ENCODE results near the gene PCSK1.
"Not testable (repeated sequence)": the region's sequence is repeated elsewhere in the genome, so short reads cannot be mapped to it uniquely, and the experiment has no call there.

PCSK1 gene

DNA sequence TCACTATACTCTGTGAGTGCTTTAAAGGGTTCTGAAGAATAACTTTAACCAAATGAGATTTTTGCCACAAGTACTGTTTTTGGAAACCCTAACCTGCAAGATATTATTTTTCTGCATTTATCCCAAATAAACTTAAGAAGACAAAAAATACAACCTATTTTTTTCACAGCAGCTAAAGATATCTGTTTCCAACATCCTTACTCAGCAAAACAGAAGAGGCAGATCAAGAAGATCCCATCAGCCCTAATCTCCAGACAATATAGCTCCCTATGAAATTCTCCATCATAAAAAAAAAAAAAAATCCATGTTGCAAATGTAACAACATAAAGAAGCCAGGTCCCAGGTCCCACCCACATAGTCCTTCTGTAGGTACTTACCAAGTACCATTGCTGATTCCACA, 7.6 kb downstream of the PCSK1 start:
- DNase-seq: no peak

DNA sequence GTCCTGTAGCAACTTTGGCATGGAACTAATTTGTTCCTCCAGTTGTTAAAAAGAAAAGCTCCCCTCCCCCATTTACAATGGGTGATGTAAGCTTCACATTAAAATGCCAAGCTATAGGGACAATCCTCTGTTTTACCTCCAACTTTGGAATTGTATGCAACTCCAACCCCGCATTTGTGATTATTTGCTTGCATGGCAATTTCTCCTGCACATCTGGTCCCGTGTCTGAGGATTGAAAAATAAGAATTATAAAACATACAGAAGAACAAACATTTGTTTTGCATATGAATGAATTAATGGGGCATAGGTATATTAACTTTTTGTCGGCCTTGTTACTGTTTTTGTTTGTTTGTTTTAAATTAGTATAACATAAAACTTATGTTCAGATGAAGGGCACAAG, 17.2 kb downstream of the PCSK1 start:
- DNase-seq: no peak

DNA sequence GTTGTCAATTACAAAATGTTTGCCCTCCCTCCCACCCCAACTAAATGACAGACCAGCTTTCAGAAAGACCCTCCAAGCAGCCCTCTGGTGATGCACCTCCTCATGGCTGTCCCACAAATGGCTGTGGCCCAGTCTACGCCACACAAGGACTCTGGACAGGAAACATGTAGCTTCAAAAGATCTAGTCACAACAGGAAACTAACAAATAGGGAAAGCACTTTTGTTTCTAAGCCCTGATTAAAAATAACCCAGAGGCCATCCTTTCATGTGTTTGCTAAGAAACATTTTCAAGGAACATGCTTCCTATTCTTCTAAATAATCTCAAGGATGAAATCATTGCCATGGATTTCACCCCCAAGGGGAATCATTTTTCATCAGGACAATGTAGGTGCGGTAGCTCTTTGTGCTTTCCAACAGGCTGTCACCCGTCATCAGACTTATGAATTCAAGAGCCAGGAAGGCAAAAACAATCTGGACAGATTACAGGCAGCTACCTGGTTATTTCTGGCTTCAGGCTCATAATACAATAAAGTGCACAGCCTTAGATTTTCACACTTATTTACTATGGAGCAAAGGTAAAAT, 20.1 kb downstream of the PCSK1 start:
- no peak for DNase-seq

DNA sequence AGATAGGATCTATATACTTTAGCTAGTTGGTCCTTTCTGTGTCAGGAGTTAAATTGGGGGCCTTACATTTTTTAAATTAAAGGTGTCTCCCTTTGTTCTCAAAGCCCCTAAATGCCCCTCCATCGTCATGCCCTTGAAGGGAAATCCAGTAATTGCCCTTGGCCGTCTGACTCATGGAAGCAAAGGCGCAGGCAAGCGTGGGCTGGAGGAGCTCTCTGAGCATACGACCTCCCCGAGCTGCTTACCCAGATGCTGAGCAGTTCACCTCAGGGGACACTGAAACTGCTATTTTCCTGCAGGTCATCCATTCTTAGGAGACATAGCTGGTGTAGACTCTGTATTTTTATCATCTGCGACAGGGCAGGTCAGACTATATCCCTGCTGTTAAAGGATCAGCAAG, 23.0 kb downstream of the PCSK1 start:
- no peak for DNase-seq

DNA sequence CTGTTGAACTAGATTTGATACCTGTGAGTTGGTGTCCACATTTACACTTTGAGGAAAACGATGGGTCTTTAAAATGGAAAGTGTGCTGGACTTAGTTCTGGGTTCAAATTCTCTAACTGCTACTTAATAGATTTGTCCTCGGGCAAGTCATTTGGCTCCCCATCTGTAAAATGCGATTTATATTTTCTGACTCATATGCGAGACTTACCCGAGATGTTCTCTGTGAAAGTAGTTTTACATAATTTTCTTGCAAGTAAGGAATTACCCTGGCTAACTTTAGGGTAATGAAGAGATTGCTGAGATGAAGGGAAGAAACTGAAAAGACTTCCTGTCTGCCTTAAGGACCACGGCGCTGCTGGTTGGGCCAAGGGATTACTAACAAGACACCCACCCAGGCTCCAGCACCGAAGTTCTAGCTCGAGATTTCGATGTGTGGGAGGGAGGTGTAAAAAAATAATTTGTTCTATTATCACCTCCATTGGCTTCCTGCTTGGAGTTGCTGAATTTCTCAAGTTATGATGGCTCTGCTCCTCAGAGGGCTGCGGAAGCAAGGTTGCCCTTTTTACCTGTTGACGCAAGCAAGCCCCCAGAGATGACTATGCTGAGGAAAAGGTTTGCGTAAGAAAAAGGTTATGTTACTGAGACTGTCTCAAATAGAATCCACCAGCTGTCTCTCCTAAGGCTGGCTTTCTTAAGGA, 24.1 kb downstream of the PCSK1 start:
- peak; percentile 52 for DNase-seq

DNA sequence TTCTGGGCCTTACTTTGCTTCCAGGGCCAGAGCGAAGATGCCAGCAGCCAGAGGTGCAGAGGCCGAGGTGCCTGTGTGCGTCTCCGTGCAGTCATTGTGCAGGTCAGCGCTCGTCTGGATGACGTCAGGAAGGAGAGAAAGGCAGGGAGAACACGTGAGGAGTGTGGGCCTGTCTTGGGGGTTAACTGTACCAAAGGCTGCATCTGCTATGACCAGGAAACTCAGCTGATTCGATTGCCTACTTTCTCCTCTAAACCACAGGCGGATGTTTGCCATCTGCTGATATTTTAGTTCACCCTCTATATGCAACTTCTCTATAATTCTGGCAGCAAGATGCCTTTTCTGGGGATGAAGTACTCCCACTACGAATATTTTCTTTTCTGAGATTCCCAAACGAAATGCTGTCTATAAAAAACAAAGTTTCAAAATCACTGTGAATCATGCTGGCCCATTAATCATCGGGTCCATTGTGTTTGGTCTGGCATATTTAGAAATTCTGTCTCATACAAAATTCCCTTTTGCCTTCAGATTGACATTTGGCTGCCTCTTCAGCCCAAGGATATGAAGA, 24.8 kb downstream of the PCSK1 start:
- DNase-seq: peak; percentile 87

DNA sequence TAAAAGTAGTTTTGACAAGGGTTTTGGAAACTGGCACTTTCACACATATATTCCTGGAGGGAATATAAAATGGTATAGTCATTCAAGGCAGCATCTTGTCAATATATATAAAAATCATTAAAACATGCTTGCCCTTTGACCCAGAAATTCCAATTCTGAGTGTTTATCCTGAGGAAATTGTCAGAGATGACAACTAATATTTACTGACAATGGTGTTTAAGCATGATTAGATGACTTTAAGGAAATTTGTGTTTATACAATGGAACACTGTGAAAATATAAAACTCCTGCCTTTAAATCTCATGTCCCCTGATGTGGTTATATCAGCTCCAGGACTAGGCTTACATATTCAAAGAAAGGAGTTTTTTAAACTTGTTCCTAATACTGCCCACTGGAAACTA, 25.6 kb downstream of the PCSK1 start:
- no peak for DNase-seq

DNA sequence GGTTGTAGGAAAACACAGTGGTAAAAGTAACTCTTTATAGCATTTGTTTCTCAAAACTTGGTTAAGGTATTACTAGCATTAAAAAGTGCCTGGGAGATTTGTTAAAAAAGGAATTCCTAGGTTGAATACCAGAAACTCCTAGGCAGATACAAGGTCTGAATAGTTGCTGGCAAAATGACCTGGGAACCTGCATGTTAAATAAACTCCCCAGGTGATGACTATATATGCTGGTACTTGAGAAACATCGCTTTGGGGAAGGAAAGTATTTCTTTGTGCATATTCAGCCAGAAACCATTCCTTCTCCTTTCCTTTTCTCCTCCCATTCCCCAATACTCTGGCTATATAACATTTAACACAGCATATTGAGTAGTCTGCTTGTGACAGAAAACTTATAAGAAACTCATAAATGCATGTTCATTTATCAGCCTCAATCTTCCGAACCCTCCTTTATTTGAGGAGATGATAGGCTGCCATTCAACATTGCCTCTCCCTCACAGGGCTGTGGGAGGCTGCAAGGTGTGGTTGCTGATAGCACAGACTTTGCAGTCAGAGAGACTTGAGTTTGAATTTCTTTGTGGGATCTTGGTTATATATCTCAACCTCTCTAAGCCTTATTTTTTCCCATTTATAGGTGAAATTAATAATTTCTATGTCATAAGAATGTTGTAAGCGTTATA, 28.7 kb downstream of the PCSK1 start:
- DNase-seq: no peak

DNA sequence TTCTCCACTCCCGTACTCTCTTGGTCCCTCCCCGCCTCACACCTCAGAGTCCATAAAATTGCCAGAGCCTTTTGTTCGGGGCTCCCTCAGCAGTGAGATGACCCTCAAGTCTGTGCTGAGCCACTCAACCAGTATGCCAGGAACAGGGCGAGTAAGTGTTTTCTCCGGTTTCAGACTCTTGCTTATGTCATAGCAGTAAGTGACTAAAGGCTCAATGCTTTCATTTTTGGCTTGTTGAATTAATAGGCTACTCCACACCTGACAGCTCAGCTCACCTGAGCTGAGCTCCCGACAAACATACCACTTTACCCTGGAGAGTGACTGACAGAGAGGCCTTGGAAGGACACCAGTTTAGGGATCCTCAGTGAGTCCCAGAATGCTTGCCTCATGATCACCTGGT, 30.5 kb downstream of the PCSK1 start:
- DNase-seq: no peak

DNA sequence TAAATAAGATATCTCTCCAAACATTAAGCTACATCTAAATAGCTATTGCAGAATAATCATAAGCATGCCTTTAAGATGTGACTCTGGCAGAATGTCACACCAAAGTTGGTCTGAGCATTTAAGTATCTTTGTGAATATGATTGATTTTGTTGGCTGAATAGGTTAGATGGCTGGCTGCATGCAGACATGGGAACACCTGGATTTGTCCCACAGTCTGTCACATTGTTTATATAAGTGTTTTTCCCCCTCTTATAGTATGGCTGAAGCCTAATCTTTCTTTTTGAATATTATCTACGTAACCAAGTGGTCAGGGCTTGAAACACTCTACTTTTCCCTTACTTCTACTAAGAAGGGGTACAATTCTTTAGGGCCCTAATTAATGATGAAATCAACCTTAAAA, 36.2 kb downstream of the PCSK1 start:
- DNase-seq: no peak

DNA sequence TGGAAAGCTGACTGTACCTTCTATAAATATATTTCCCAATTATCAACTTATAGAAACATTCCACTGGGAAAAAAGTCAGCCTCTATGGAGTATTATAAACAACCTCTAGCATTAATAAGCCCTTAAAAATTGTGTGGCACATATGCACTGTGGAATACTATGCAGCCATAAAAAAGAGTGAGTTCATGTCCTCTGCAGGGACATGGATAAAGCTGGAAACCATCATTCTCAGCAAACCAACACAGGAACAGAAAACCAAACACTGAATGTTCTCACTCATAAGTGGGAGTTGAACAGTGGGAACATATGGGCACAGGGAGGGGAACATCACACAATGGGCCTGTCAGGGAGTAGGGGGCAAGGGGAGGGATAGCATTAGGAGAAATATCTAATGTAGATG, 37.8 kb downstream of the PCSK1 start:
- DNase-seq: not testable (repeated sequence)

DNA sequence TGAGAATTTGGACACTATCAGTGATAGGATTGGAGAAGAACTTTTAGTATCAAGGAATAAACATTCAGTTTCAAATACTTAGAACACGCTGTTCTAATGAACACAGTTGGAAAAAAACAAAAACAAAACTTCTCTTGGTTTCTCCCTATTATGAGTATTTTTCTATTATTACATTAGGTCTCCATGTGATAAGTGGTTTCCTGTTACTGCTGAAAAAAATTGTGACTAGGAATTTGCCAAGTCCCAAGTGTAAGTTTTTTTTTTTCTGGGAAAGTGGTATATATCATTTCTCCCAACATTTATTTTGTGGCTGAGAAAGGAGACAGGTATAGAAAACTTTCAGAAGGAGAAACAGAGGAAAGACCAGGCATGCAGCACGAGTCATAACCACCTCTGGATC, 41.1 kb downstream of the PCSK1 start:
- no peak for DNase-seq

DNA sequence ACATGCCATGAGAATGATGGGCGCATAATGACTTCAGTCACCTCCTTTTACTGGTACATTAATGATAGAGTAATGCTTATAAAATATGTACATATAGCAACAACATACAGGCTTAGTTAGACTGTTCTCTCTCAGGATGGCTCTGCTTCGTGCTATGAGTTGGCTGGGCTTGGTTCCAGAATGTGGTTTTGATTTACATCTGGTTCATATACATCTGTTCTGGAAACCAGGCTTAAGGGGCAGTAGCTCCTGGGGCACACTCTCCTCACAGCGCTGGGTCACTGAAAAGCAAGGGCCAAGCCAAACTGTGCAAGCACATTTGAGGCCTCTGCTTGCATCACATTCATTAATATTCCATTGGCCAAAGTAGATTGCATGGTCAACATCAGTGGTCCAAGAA, 44.9 kb downstream of the PCSK1 start:
- no peak for DNase-seq

DNA sequence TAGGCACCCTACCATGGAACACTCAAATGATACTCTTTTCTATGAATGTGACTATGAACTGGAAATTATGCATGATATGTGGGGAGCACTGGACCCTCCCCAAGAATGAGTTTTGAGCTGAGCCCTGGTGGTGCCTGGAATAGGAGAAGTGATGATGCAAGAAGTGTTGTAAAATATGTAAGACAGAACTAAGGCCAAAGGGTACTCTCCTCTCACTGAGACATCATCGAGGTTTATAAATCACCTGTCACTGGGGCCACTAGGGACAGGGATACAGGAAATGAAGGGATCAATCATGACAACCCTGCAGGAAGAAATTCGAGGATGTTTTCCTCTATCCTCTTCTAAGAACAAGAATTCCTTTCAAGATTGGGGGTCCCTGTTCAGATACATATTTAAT, 45.4 kb downstream of the PCSK1 start:
- no peak for DNase-seq

DNA sequence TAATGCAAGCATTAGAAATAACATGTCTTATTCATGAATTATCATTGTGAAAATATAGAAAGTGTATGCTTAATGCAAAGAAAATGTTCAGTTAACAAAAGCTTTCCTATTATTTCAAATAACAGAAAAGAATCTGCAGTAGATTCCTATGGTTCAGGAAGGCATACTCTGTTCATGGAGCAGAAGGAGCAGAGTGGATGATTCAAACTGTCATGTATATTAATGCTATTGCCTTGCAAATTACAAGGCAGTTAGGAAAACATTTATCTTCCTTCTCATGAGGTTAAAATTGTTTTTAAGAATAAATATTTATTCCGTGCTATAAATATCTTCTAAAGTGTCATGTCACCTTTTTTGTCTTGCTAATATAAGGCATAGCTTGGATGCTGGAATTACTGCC, 47.5 kb downstream of the PCSK1 start:
- no peak for DNase-seq

DNA sequence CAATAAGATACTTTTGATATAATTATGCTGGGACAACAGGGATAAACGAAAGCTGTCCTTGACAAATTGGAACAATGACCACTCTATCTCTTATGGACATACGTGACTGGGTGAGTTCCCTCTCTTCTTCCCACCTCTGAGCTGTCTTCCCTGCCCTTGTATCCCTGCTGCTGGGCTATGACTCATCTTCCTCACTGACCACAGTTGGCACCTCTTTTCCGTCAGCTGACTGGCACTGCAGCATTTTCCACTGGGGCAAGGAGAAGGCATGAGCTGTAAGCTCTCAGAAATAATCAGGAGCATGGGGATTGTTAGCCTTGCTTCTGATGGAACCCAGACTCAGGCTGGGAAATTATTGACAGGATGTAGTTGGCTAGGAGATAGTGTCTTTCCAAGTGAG, 48.7 kb downstream of the PCSK1 start:
- peak; percentile 90 for DNase-seq

DNA sequence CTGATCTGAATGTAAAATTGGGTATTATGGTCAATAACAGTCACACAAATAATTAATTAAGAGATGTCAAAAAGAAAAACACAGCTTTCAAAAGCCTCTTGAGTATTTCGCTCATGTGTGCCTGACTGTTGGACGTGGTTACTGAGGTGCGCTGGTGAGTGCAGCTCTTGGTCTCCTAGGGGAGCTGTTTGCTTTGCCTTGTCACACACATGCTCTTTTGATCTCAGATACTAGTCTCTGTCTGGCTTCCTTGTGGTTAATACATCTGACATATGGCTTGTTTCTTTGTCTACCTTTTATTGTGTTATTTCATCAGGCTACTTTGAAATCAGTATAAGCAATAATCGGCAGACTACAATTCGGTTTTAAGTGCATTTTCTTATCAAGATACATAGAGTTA, 51.5 kb downstream of the PCSK1 start:
- no peak for DNase-seq

DNA sequence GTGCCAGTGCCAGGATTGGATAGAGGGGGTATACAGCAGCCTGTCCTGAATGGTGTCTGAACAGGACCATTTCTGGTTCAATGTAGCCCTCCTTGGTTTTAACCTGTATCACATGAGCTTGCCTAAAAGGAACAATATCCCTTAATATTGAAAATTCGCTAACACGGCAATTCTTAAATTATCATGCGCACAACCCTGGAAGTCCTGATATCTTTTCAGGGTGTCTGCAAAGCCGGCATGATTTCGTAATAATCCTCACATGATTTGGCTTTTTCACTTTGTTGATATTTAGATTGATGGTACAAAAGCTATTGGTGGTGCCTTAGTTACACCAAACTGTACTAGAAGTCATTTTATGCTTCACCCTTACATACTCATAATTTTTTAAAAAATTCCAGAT, 53.2 kb downstream of the PCSK1 start:
- no peak for DNase-seq

DNA sequence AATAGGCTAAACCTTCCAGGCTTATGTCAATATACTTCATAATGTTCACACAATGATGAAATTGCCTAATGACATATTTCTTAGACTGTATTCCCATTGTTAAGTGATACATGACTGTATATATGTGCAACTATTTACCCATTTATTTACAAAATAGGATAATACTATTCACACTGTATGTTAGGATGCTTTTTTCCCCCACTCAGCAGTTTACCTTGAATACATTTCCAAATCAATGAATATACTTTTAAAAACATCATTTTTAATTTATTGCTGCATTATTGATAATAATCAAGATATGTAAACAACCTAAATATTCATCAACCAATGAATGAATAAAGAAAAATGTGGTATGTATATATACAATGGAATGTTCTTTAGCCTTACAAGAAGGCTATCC, 55.5 kb downstream of the PCSK1 start:
- no peak for DNase-seq

DNA sequence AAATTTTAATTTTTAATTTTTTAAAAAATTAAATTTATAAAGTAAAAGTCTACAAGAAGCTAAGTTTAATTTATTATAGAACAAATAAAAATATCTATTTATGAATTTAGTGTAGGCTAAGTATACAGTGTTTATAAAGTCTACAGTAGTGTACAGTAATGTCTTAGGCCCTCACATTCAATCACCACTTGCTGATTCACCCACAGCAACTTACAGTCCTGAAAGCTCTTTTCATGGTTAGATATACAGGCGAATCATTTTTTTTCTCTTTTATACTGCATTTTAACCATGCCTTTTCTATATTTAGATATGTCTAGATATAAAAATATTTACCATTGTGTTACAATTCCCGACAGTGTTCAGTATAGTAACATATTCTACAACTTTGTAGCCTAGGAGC, 55.9 kb downstream of the PCSK1 start:
- DNase-seq: no peak

DNA sequence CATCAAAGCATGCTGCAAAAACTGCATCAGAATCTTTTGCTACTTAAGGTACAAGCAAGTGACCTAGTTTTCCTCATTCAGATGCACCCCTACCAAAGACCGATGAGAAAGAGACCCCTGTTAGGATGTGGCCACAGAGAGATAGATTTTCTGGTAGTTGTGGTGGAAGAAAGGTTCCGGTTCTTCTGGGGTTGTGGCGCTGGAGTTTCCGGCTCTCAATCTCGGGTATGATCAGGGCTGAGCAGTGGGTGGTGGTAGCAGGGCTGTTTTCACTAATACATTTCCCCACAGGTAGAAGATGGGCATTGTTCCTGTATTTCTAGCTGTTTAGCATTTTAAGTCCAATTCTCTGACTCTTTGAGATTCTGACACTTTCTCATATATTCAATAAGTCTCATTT, 58.4 kb downstream of the PCSK1 start:
- no peak for DNase-seq

DNA sequence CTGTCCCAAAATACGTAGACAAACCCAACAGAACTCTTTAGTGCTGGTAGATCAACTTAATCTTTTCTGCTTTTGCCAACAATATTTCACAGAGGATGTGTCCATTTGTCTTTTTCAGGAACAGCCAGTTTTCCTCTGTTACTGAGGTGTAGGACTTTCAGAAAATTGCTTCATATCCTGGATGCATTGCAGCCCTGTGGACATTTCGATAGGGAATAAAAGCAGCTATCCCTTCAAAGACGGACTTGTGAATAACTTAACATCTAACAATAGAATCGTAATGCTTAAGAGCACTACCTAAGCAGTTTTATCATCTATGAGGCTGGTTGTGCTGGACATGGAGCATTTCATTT, 59.7 kb downstream of the PCSK1 start:
- DNase-seq: no peak

DNA sequence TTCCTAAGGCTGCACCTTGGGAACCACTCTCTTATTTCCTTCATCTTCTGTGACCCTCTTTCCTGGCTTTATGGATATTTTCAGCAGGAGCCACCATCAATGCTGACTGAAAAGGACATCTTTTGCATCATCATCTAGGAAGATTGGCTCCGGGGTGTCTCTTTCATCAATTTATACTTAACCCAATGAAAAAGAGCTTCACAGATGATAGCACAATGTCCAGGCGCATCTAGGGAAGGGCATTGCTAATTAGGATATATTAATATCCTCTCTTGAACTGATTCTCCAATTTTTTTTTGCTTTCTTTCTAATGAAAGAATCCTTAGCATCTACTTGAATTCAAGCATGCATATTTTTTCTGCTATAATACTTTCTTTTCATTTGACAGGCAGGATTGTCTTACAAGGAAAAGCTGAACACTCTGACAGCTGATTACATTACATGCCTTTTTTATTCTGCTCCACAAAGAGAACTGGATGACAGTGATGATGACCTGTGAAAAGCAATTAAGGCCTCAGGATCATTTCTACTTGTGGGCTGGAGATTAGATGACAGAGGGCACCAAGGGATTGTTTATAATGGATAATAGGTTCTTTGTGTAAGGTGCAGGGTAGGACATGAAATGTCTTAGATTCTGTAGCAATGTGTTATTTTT, 60.2 kb downstream of the PCSK1 start:
- no peak for DNase-seq

DNA sequence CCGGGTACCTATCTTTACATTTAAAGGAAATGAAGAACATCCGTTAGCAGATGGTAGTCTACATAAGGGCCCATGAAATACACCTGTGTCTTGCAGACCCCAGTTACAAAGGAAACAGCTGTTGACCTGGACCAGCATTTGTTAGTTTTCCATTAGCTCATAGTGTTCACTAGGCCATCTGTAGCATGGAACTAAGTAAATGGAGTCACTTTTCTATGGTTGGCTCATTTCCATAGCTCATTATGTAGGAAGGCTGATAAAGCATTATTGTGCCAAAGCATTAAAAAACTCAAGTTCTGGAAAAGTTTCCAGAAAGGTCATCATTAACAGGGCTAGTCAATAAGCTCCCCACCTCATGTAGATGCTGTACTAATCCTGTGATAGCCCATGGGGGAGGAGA, 62.1 kb downstream of the PCSK1 start:
- DNase-seq: no peak
